Mesothelial cell of epicardium (in vitro differentiated cells): ENCODE measurements around the gene IL37. TPM values are rescaled to one million over a fixed set of nuclear protein-coding genes. Genes with fewer than 3 reads are reported as not detected.

Experiments used
- DNase-seq, 2 experiments: peaks; one replicate each; pipeline ENCODE4 v3.0.0; 2021; ENCODE audit warnings: low spot score in 2 of 2; ENCODE audit not compliant: unreplicated experiment in 2 of 2
- H3K27ac Mint-ChIP-seq: 2 replicates; pipeline ENCODE4 v1.8.0; 2021; ENCODE audit warnings: mixed read lengths
- H3K27me3 Mint-ChIP-seq: 2 replicates; pipeline ENCODE4 v1.8.0; 2021; ENCODE audit warnings: low read depth, mixed read lengths
- H3K36me3 Mint-ChIP-seq: 2 replicates; pipeline ENCODE4 v1.8.0; 2021; ENCODE audit warnings: mixed read lengths
- H3K4me1 Mint-ChIP-seq: 2 replicates; pipeline ENCODE4 v1.8.0; 2021; ENCODE audit warnings: mixed read lengths
- H3K4me3 Mint-ChIP-seq: 2 replicates; pipeline ENCODE4 v1.8.0; 2021; ENCODE audit warnings: mild to moderate bottlenecking, moderate library complexity, mixed read lengths
- H3K9me3 Mint-ChIP-seq: 2 replicates; pipeline ENCODE4 v1.8.0; 2021; ENCODE audit warnings: mixed read lengths
- total RNA-seq: library from RNA; stranded (reverse); gene quantifications from 3 replicates; pipeline ENCODE4 v1.2.1, GENCODE V29; 2021
- TF ChIP-seq, protein P1 (sequence below): fragments of 200-600 bp; sonication (generic); IDR thresholded peaks from one replicate; pipeline ENCODE4 v1.5.0; 2021; ENCODE audit warnings: antibody characterized with exemption; ENCODE audit not compliant: unreplicated experiment

IL37 gene
- total RNA-seq, 1 donor from 2014 or later = not detected

DNA sequence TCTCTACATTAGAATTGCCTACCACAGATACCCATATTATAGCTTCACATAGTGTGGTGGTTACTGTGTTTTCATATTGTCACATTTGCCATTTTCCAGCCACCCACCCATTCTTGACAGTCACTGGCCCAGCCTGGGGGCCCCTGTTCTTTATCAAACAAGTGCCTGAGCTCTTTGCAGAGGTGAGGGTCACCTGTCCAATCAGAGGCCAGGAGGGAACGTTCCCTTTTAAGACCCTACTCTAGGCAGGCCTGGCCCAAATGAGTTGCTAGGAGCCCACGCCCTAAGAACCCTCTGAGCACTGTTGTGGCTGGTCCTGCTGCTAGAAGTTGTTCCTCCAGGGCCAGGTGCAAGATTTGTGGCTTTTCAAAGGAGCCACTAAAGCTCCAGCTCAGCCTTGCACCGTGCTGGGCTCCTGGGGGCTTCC, 5.2 kb downstream of the IL37 start:
- DNase-seq = no peak
- peaks cover 16% of the 10 kb centered on the region for H3K27me3 Mint-ChIP-seq
- TF ChIP-seq, protein P1, sequence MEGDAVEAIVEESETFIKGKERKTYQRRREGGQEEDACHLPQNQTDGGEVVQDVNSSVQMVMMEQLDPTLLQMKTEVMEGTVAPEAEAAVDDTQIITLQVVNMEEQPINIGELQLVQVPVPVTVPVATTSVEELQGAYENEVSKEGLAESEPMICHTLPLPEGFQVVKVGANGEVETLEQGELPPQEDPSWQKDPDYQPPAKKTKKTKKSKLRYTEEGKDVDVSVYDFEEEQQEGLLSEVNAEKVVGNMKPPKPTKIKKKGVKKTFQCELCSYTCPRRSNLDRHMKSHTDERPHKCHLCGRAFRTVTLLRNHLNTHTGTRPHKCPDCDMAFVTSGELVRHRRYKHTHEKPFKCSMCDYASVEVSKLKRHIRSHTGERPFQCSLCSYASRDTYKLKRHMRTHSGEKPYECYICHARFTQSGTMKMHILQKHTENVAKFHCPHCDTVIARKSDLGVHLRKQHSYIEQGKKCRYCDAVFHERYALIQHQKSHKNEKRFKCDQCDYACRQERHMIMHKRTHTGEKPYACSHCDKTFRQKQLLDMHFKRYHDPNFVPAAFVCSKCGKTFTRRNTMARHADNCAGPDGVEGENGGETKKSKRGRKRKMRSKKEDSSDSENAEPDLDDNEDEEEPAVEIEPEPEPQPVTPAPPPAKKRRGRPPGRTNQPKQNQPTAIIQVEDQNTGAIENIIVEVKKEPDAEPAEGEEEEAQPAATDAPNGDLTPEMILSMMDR = no peak
- H3K4me3 Mint-ChIP-seq = no peak overlapping the region
- peaks cover 5% of the 10 kb centered on the region for H3K9me3 Mint-ChIP-seq
- H3K4me1 Mint-ChIP-seq = no peaks in the 10 kb centered on the region
- no peak overlapping the region for H3K27ac Mint-ChIP-seq
- no peaks in the 10 kb centered on the region for H3K36me3 Mint-ChIP-seq

DNA sequence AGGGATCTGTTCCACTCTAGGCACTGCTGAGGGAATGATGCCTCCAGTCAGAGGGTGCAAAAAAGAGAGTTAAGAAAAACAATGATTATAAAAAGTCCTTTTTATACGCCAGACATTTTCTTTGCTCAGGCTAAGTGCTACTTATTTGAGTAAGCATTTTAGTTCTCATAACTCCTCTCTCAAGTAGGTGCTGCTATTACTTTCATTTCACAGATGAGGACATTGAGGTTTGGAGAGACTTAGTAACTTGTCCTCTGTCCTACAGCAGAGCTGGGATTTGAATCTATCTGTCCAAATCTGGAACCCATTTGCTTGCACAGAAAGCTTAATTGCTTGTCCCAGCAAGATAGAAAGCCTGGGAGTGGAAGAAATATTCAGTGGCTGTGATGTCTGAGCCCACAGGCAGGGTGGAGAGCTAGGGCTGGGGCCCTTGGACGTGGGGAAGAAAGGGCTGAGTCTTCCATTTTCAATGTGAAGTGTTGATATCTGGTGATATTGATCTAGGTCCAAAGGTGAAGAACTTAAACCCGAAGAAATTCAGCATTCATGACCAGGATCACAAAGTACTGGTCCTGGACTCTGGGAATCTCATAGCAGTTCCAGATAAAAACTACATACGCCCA, 5.8 kb downstream of the IL37 start:
- Mint-ChIP-seq H3K36me3 (no peaks in the 10 kb centered on the region), H3K27ac (no peak overlapping the region), H3K27me3 (peaks cover 19% of the 10 kb centered on the region), H3K9me3 (peaks cover 5% of the 10 kb centered on the region), H3K4me3 (no peak overlapping the region), H3K4me1 (no peaks in the 10 kb centered on the region)
- TF ChIP-seq, protein P1 = no peak
- DNase-seq = no peak

DNA sequence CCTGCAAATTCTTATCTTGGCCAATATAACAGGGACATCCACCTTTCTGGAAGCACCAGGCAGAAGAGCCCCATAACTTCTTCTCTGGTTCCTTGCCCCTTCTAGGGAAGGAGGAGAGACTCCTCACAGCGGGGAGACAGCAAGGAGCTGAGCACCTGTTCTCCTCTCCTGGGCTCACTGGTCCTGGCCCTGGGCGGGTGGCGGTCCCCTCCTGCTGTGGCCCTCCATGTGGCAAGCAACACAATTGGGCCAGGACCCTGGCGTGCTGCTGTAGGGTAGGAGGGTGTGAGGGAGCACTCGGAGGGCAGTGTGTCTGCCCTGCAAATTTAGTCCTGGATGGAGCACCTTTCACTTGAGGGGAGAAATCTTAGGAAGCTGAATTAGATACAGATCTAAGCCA, 6.9 kb downstream of the IL37 start:
- no peak for DNase-seq
- Mint-ChIP-seq H3K9me3 (peaks cover 5% of the 10 kb centered on the region), H3K4me3 (no peak overlapping the region), H3K27me3 (peaks cover 19% of the 10 kb centered on the region), H3K36me3 (no peaks in the 10 kb centered on the region), H3K4me1 (no peaks in the 10 kb centered on the region), H3K27ac (no peak overlapping the region)
- TF ChIP-seq, protein P1 = no peak

DNA sequence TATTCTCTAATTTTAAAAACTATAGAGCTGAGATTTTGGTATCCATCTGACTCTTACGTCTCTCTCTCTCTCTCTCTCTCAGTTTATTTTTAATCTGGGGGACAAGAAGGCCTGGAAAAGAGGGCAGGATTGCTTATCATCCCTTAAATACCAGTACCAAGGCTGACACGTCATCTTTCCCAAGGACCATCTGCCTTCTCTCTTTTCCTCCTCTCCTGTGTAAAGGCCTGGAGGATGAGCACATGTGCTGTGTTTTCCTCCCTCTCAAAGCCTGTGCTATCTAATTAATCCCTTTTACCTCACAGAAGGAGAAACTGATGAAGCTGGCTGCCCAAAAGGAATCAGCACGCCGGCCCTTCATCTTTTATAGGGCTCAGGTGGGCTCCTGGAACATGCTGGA, 7.3 kb downstream of the IL37 start:
- DNase-seq = no peak
- TF ChIP-seq, protein P1 = no peak
- peaks cover 19% of the 10 kb centered on the region for H3K27me3 Mint-ChIP-seq
- H3K9me3 Mint-ChIP-seq = peaks cover 5% of the 10 kb centered on the region
- no peak overlapping the region for H3K27ac Mint-ChIP-seq
- no peak overlapping the region for H3K4me3 Mint-ChIP-seq
- no peaks in the 10 kb centered on the region for H3K4me1 Mint-ChIP-seq
- no peaks in the 10 kb centered on the region for H3K36me3 Mint-ChIP-seq

DNA sequence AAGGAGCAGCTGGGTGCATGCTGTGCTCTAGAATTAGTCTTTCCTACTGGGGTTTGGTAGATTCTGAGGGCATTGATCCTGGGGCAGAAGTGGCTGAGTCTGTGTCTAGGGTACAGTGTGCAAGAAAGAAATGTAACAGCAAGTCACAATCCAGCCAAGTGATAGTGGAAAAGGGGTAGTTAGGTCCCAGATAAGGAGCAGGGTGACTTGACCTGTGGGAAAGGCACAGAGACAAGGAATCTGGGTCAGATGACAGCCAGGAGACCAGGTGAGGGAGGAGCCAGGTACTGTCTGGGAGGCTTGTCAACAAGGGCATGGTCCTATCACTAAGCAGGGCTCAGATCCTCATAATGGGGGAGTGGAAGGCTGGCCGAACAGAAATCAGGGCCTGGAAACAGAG, 8.1 kb downstream of the IL37 start:
- no peaks in the 10 kb centered on the region for H3K36me3 Mint-ChIP-seq
- no peak overlapping the region for H3K27ac Mint-ChIP-seq
- peaks cover 25% of the 10 kb centered on the region for H3K27me3 Mint-ChIP-seq
- peaks cover 5% of the 10 kb centered on the region for H3K9me3 Mint-ChIP-seq
- H3K4me1 Mint-ChIP-seq = no peaks in the 10 kb centered on the region
- H3K4me3 Mint-ChIP-seq = no peak overlapping the region
- DNase-seq = no peak
- TF ChIP-seq, protein P1 = no peak
